Measurements from ENCODE around the gene SCD. TPM values are rescaled to one million over a fixed set of nuclear protein-coding genes. Genes with fewer than 3 reads are reported as not detected.

The SCD gene
- total and polyA plus RNA-seq, 9 of the 15 experiments (the other 6 are each of a cell fraction or from before 2014, with no cell fraction given) = 114 to 486 (median 188) TPM

GRCh38 chr10:100373298-100374199 is 26.5 kb downstream of the SCD start (continued):
- TF ChIP-seq GTF2F1 (IDR thresholded peaks at IDR 0.05; ENCODE audit: low read depth, low read length) = no peak
- TF ChIP-seq CREM (IDR thresholded peaks at IDR 0.05; ENCODE audit: low read depth) = peak; percentile 77
- TF ChIP-seq NEUROD1 (IDR thresholded peaks at IDR 0.05; ENCODE audit: borderline replicate concordance, low read depth, low read length, partially characterized antibody) = peak; percentile 56
- peak; percentile 87 for TF ChIP-seq FOS (IDR thresholded peaks at IDR 0.05; ENCODE audit: extremely low read depth, insufficient read length)
- TF ChIP-seq SMAD4 (CRISPR knock-in tag; conservative IDR thresholded peaks at IDR 0.05) = peak; percentile 86
- peak; percentile 83 for TF ChIP-seq ASH1L (IDR thresholded peaks at IDR 0.05; ENCODE audit: borderline replicate concordance, low read depth, partially characterized antibody)
- TF ChIP-seq SUPT5H (IDR thresholded peaks at IDR 0.05) = peak; percentile 80; the same call in 1 of the 2 replicates
- peak; percentile 76 for TF ChIP-seq SMARCA4 (IDR thresholded peaks at IDR 0.05)
- TF ChIP-seq ZNF511 (CRISPR knock-in tag; IDR thresholded peaks at IDR 0.05) = peak; percentile 16; the same call in 1 of the 2 replicates
- TF ChIP-seq THRA (IDR thresholded peaks at IDR 0.05) = no peak
- TF ChIP-seq DLX4 (CRISPR knock-in tag; IDR thresholded peaks at IDR 0.05) = no peak
- peak; percentile 29 to 40; a peak in 2 of 4 replicates for TF ChIP-seq KDM1A (IDR thresholded peaks at IDR 0.05)
- peak; percentile 22; the same call in 1 of the 2 replicates for TF ChIP-seq MAFF (IDR thresholded peaks at IDR 0.05; ENCODE audit: low read length)
- TF ChIP-seq MAFK (IDR thresholded peaks at IDR 0.05; ENCODE audit: low read length) = peak; percentile 47
- TF ChIP-seq IRF2 (CRISPR knock-in tag; IDR thresholded peaks at IDR 0.05) = no peak
- no peak for TF ChIP-seq ZBTB17 (CRISPR knock-in tag; IDR thresholded peaks at IDR 0.05)
- peak; percentile 79 for TF ChIP-seq CXXC5 (CRISPR knock-in tag; IDR thresholded peaks at IDR 0.05)
- peak in 1 of 2 experiments; percentile 53; a peak in 1 of 4 replicates for TF ChIP-seq TRIM24 (IDR thresholded peaks at IDR 0.05)
- TF ChIP-seq FOXK2 (conservative IDR thresholded peaks at IDR 0.05 in 1 of 2, IDR thresholded peaks at IDR 0.05 in 1 of 2; ENCODE audit: low read depth in 2 of 2) = peak; percentile 95 to 97
- TF ChIP-seq DMBX1 (CRISPR knock-in tag; IDR thresholded peaks at IDR 0.05; ENCODE audit: borderline replicate concordance) = no peak
- TF ChIP-seq SRSF1 (IDR thresholded peaks at IDR 0.05; ENCODE audit: low read depth, low read length) = no peak
- peak; percentile 90 for TF ChIP-seq MYC (IDR thresholded peaks at IDR 0.05; ENCODE audit: low read depth, low read length)
- no peak for TF ChIP-seq MYC (CRISPR knock-in tag; IDR thresholded peaks at IDR 0.05; ENCODE audit: borderline replicate concordance, low read depth)
- TF ChIP-seq ZNF133 (CRISPR knock-in tag; IDR thresholded peaks at IDR 0.05) = no peak
- TF ChIP-seq SFPQ (IDR thresholded peaks at IDR 0.05; ENCODE audit: low read depth, low read length) = no peak
- no peak for TF ChIP-seq HNRNPK (IDR thresholded peaks at IDR 0.05; ENCODE audit: low read depth, low read length, poor library complexity, severe bottlenecking)
